H9 (cell line): Measurements from ENCODE around the gene KCNMA1. TPM values are rescaled to one million over a fixed set of nuclear protein-coding genes. Genes with fewer than 3 reads are reported as not detected.

Experiments used
- DNase-seq: peaks from one replicate; pipeline ENCODE4 v3.0.0-alpha.2; 2017
- H2AFZ ChIP-seq: one replicate; pipeline ENCODE4 v1.6.1; 2013; ENCODE audit warnings: mild to moderate bottlenecking, low read length, control low read depth, moderate library complexity
- H2AK5ac ChIP-seq: 2 replicates; pipeline ENCODE4 v1.6.1; 2013; ENCODE audit warnings: low read length, control low read depth, mixed read lengths; ENCODE audit not compliant: insufficient read length
- H2BK120ac ChIP-seq: one replicate; pipeline ENCODE4 v1.6.1; 2013; ENCODE audit warnings: low read depth, mild to moderate bottlenecking, low read length, control low read depth, inconsistent platforms; ENCODE audit not compliant: poor library complexity, severe bottlenecking
- H2BK12ac ChIP-seq: 2 replicates; pipeline ENCODE4 v1.6.1; 2013; ENCODE audit warnings: low read length, control low read depth, mixed read lengths, low read depth; ENCODE audit not compliant: insufficient read length
- H2BK15ac ChIP-seq: 2 replicates; pipeline ENCODE4 v1.6.1; 2013; ENCODE audit warnings: low read depth, low read length, control low read depth
- H2BK20ac ChIP-seq: one replicate; pipeline ENCODE4 v1.6.1; 2013; ENCODE audit warnings: low read depth, mild to moderate bottlenecking, low read length, control low read depth, inconsistent platforms; ENCODE audit not compliant: poor library complexity, severe bottlenecking
- H2BK5ac ChIP-seq: 2 replicates; pipeline ENCODE4 v1.6.1; 2013; ENCODE audit warnings: low read length, control low read depth, mixed read lengths; ENCODE audit not compliant: insufficient read length
- H3K14ac ChIP-seq: 2 replicates; pipeline ENCODE4 v1.6.1; 2013; ENCODE audit warnings: low read length, control low read depth; ENCODE audit not compliant: insufficient read depth
- H3K18ac ChIP-seq: 2 replicates; pipeline ENCODE4 v1.6.1; 2013; ENCODE audit warnings: low read depth, mild to moderate bottlenecking, mixed read lengths, low read length, control low read depth; ENCODE audit not compliant: insufficient read length
- H3K23ac ChIP-seq: 2 replicates; pipeline ENCODE4 v1.6.1; 2013; ENCODE audit warnings: low read length, control low read depth, mixed read lengths, low read depth; ENCODE audit not compliant: insufficient read length
- H3K23me2 ChIP-seq: 2 replicates; pipeline ENCODE4 v1.6.1; 2013; ENCODE audit warnings: low read depth, mild to moderate bottlenecking, mixed read lengths, low read length, control low read depth; ENCODE audit not compliant: insufficient read length, poor library complexity, severe bottlenecking
- H3K27ac ChIP-seq: 2 replicates; pipeline ENCODE4 v1.5.1; 2013; ENCODE audit warnings: low read length, control low read depth, mixed read lengths, low read depth; ENCODE audit not compliant: insufficient read length
- H3K27me3 ChIP-seq: 2 replicates; pipeline ENCODE4 v1.6.1; 2013; ENCODE audit warnings: low read length, control low read depth, inconsistent platforms; ENCODE audit not compliant: insufficient read depth
- H3K4ac ChIP-seq: 2 replicates; pipeline ENCODE4 v1.6.1; 2013; ENCODE audit warnings: low read depth, mild to moderate bottlenecking, control low read depth, inconsistent platforms, low read length, moderate library complexity
- H3K4me1 ChIP-seq: 2 replicates; pipeline ENCODE4 v1.6.1; 2013; ENCODE audit warnings: low read length, control low read depth, inconsistent platforms; ENCODE audit not compliant: insufficient read depth
- H3K4me2 ChIP-seq: 2 replicates; pipeline ENCODE4 v1.6.1; 2013; ENCODE audit warnings: low read length, control low read depth, mixed read lengths; ENCODE audit not compliant: insufficient read length, insufficient read depth
- H3K56ac ChIP-seq: 2 replicates; pipeline ENCODE4 v1.6.1; 2013; ENCODE audit warnings: low read depth, mild to moderate bottlenecking, mixed read lengths, low read length, control low read depth; ENCODE audit not compliant: insufficient read length
- H3K79me1 ChIP-seq: 2 replicates; pipeline ENCODE4 v1.6.1; 2013; ENCODE audit warnings: low read depth, mild to moderate bottlenecking, moderate library complexity, low read length, control low read depth, inconsistent platforms; ENCODE audit not compliant: insufficient read depth, poor library complexity, severe bottlenecking
- H3K79me2 ChIP-seq: 2 replicates; pipeline ENCODE4 v1.6.1; 2013; ENCODE audit warnings: low read length, control low read depth, inconsistent platforms; ENCODE audit not compliant: insufficient read depth
- H3K9ac ChIP-seq: 2 replicates; pipeline ENCODE4 v1.6.1; 2013; ENCODE audit warnings: low read length, control low read depth, mixed read lengths; ENCODE audit not compliant: insufficient read length; ENCODE audit errors: extremely low read depth
- H3K9me3 ChIP-seq: one replicate; pipeline ENCODE4 v1.6.1; 2013; ENCODE audit warnings: low read depth, low read length, inconsistent platforms; ENCODE audit not compliant: control insufficient read depth
- H3T11ph ChIP-seq: one replicate; pipeline ENCODE4 v1.6.1; 2013; ENCODE audit warnings: mild to moderate bottlenecking, low read length, control low read depth, inconsistent platforms
- H4K20me1 ChIP-seq: one replicate; pipeline ENCODE4 v1.6.1; 2013; ENCODE audit not compliant: control insufficient read depth, insufficient read length, insufficient read depth
- H4K5ac ChIP-seq: 2 replicates; pipeline ENCODE4 v1.6.1; 2013; ENCODE audit warnings: low read depth, mild to moderate bottlenecking, mixed read lengths, low read length, control low read depth; ENCODE audit not compliant: insufficient read length
- H4K8ac ChIP-seq: replicated peaks from 2 replicates; pipeline ENCODE4 v1.6.1; 2013; ENCODE audit warnings: low read length, control low read depth, mixed read lengths, low read depth; ENCODE audit not compliant: insufficient read length
- H4K91ac ChIP-seq: 2 replicates; pipeline ENCODE4 v1.6.1; 2013; ENCODE audit warnings: low read depth, mild to moderate bottlenecking, moderate library complexity, mixed read lengths, low read length, control low read depth; ENCODE audit not compliant: insufficient read length
- H3K27ac Mint-ChIP-seq, 3 experiments: 2 replicates in 2 of 3; 3 replicates in 1 of 3; pipeline ENCODE4 v1.8.0; 2020 to 2021; ENCODE audit warnings: mixed read lengths in 3 of 3, mild to moderate bottlenecking in 1 of 3, moderate library complexity in 1 of 3
- H3K27me3 Mint-ChIP-seq: 2 replicates; pipeline ENCODE4 v1.8.0; 2021; ENCODE audit warnings: low read depth, mild to moderate bottlenecking, moderate library complexity, mixed read lengths
- H3K36me3 Mint-ChIP-seq, 3 experiments: 2 replicates in 2 of 3; 3 replicates in 1 of 3; pipeline ENCODE4 v1.8.0; 2020 to 2021; ENCODE audit warnings: low read depth in 3 of 3, mixed read lengths in 3 of 3; ENCODE audit not compliant: insufficient read depth in 1 of 3
- H3K4me1 Mint-ChIP-seq, 2 experiments: 2 replicates each; pipeline ENCODE4 v1.8.0; 2020; ENCODE audit warnings: mixed read lengths in 2 of 2
- H3K4me3 Mint-ChIP-seq, 2 experiments: 2 replicates in 1 of 2; 3 replicates in 1 of 2; pipeline ENCODE4 v1.8.0; 2020 to 2021; ENCODE audit warnings: mild to moderate bottlenecking in 2 of 2, mixed read lengths in 2 of 2, moderate library complexity in 1 of 2
- H3K9me3 Mint-ChIP-seq, 2 experiments: 2 replicates in 1 of 2; 3 replicates in 1 of 2; pipeline ENCODE4 v1.8.0; 2020; ENCODE audit warnings: mild to moderate bottlenecking in 2 of 2, mixed read lengths in 2 of 2, moderate library complexity in 1 of 2
- WGBS: extraction: QIAGEN DNeasy Blood & Tissue Kit; methylation state at CpG from one replicate; pipeline ENCODE4 v1.1.7; 2013; ENCODE audit warnings: missing lambda C conversion rate, low lambda C conversion rate, mixed read lengths; ENCODE audit not compliant: insufficient read length; ENCODE audit errors: extremely low coverage; 5-methylcytosine and 5-hydroxymethylcytosine counted together
- total RNA-seq: library from RNA; stranded (reverse); gene quantifications from 2 replicates; pipeline ENCODE4 v1.2.1, GENCODE V29; 2021
- TF ChIP-seq, protein P1 (sequence below): fragments of 200-600 bp; sonication (generic); conservative IDR thresholded peaks from 3 replicates; pipeline ENCODE4 v1.8.0; 2021; ENCODE audit warnings: antibody characterized with exemption, mild to moderate bottlenecking

Gene KCNMA1
- total RNA-seq, 1 experiment from 2014 or later, result 2.0 TPM

DNA sequence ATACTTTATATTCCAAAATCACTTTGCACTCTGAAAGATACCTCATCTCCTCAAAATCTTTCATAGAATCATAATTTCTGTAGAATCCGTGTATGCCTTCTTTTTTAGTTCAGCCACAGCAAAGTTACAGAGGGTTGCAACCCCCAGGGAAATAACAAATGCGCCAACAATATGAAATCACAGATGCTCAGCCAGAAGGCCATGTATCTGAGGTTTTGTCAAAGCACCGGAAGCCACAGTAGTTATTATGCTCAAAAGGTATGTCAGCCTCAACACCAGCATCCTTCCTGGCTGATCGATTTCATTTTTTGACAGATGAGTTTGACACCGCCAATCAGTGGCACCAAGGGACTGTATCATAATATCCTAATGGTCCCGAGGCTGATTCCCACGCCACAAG is 204.1 kb downstream of the KCNMA1 start:
- H3K9ac ChIP-seq, result no peak overlapping the region
- no peaks in the 10 kb centered on the region for H3K79me1 ChIP-seq
- no peaks in the 10 kb centered on the region for H3K36me3 Mint-ChIP-seq
- H2AK5ac ChIP-seq, result no peak overlapping the region
- no peaks in the 10 kb centered on the region for H3K27me3 ChIP-seq
- no peak overlapping the region for H3K18ac ChIP-seq
- H2AFZ ChIP-seq, result no peak overlapping the region
- H4K5ac ChIP-seq, result no peak overlapping the region
- H4K8ac ChIP-seq, result no peak overlapping the region
- no peaks in the 10 kb centered on the region for H3K23me2 ChIP-seq
- H3K27me3 Mint-ChIP-seq, result no peaks in the 10 kb centered on the region
- H2BK20ac ChIP-seq, result no peak overlapping the region
- no peaks in the 10 kb centered on the region for H3K79me2 ChIP-seq
- no peak overlapping the region for H3K4me3 Mint-ChIP-seq
- no peak overlapping the region for H3K14ac ChIP-seq
- H3K9me3 ChIP-seq, result no peaks in the 10 kb centered on the region
- H2BK120ac ChIP-seq, result no peak overlapping the region
- no CpG with 5 or more reads among the region's 7 CpGs for WGBS
- no peak overlapping the region for H2BK15ac ChIP-seq
- H3T11ph ChIP-seq, result no peak overlapping the region
- TF ChIP-seq, protein P1, sequence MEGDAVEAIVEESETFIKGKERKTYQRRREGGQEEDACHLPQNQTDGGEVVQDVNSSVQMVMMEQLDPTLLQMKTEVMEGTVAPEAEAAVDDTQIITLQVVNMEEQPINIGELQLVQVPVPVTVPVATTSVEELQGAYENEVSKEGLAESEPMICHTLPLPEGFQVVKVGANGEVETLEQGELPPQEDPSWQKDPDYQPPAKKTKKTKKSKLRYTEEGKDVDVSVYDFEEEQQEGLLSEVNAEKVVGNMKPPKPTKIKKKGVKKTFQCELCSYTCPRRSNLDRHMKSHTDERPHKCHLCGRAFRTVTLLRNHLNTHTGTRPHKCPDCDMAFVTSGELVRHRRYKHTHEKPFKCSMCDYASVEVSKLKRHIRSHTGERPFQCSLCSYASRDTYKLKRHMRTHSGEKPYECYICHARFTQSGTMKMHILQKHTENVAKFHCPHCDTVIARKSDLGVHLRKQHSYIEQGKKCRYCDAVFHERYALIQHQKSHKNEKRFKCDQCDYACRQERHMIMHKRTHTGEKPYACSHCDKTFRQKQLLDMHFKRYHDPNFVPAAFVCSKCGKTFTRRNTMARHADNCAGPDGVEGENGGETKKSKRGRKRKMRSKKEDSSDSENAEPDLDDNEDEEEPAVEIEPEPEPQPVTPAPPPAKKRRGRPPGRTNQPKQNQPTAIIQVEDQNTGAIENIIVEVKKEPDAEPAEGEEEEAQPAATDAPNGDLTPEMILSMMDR, result no peak
- H2BK5ac ChIP-seq, result no peak overlapping the region
- DNase-seq, result no peak
- no peak overlapping the region for H3K27ac Mint-ChIP-seq
- no peak overlapping the region for H3K4me2 ChIP-seq
- H3K4me1 Mint-ChIP-seq, result peaks cover 39 to 47% of the 10 kb centered on the region in 2 experiments
- H3K56ac ChIP-seq, result no peak overlapping the region
- no peaks in the 10 kb centered on the region for H4K20me1 ChIP-seq
- H3K4me1 ChIP-seq, result no peaks in the 10 kb centered on the region
- no peak overlapping the region for H2BK12ac ChIP-seq
- no peak overlapping the region for H3K27ac ChIP-seq
- H3K9me3 Mint-ChIP-seq, result no peaks in the 10 kb centered on the region
- H3K23ac ChIP-seq, result no peak overlapping the region
- H3K4ac ChIP-seq, result no peak overlapping the region
- H4K91ac ChIP-seq, result no peak overlapping the region
